HEK293T (cell line): ENCODE measurements around the gene ANO4.

Experiments
- CTCF ChIA-PET: fragments of 350-600 bp; formaldehyde crosslinking; extraction: SDS; loops from one replicate; lab custom pipeline; 2021; ENCODE audit warnings: antibody characterized with exemption, inconsistent platforms; lab: Yijun Ruan, JAX
- POLR2A ChIA-PET: fragments of 350-600 bp; formaldehyde crosslinking; extraction: SDS; loops from one replicate; lab custom pipeline; 2020; ENCODE audit warnings: antibody characterized with exemption, inconsistent platforms; lab: Yijun Ruan, JAX
- DNase-seq: peaks from one replicate; pipeline ENCODE4 v3.0.0; 2012; ENCODE audit warnings: mixed read lengths; ENCODE audit errors: extremely low spot score
- ARNT ChIP-seq: fragments of 450-650 bp; IDR thresholded peaks from 2 replicates; pipeline ENCODE4 v1.6.1; 2017; ENCODE audit warnings: mild to moderate bottlenecking
- BHLHE40 ChIP-seq: fragments of 450-650 bp; IDR thresholded peaks from 2 replicates; pipeline ENCODE4 v1.6.1; 2016; ENCODE audit warnings: mild to moderate bottlenecking, moderate library complexity, borderline replicate concordance
- CTBP1 ChIP-seq: fragments of 450-650 bp; IDR thresholded peaks from 2 replicates; pipeline ENCODE4 v1.6.1; 2016; ENCODE audit warnings: borderline replicate concordance
- ELF4 ChIP-seq: fragments of 450-650 bp; IDR thresholded peaks from 2 replicates; pipeline ENCODE4 v1.6.1; 2017; ENCODE audit warnings: antibody characterized with exemption
- FOXA1 ChIP-seq: fragments of 450-650 bp; IDR thresholded peaks from 2 replicates; pipeline ENCODE4 v1.6.1; 2016; ENCODE audit warnings: mild to moderate bottlenecking
- FOXK2 ChIP-seq: fragments of 450-650 bp; IDR thresholded peaks from 2 replicates; pipeline ENCODE4 v1.6.1; 2016; ENCODE audit warnings: mild to moderate bottlenecking
- FOXM1 ChIP-seq: fragments of 450-650 bp; IDR thresholded peaks from 2 replicates; pipeline ENCODE4 v1.6.1; 2017; ENCODE audit warnings: mild to moderate bottlenecking, borderline replicate concordance
- HDGF ChIP-seq: fragments of 450-650 bp; IDR thresholded peaks from 2 replicates; pipeline ENCODE4 v1.6.1; 2017; ENCODE audit warnings: antibody characterized with exemption, borderline replicate concordance
- L3MBTL2 ChIP-seq: fragments of 450-650 bp; conservative IDR thresholded peaks from 2 replicates; pipeline ENCODE4 v1.6.1; 2016; ENCODE audit warnings: mild to moderate bottlenecking
- LEF1 ChIP-seq: fragments of 450-650 bp; IDR thresholded peaks from 2 replicates; pipeline ENCODE4 v1.6.1; 2017; ENCODE audit warnings: mild to moderate bottlenecking, borderline replicate concordance
- NFRKB ChIP-seq: fragments of 450-650 bp; IDR thresholded peaks from 2 replicates; pipeline ENCODE4 v1.6.1; 2016; ENCODE audit warnings: mild to moderate bottlenecking, moderate library complexity
- PKNOX1 ChIP-seq: fragments of 450-650 bp; IDR thresholded peaks from 2 replicates; pipeline ENCODE4 v1.6.1; 2016
- SP1 ChIP-seq: fragments of 450-650 bp; IDR thresholded peaks from 2 replicates; pipeline ENCODE4 v1.6.1; 2017
- SUZ12 ChIP-seq: fragments of 450-650 bp; IDR thresholded peaks from 2 replicates; pipeline ENCODE4 v1.6.1; 2016; ENCODE audit warnings: mild to moderate bottlenecking
- TARDBP ChIP-seq: fragments of 450-650 bp; IDR thresholded peaks from 2 replicates; pipeline ENCODE4 v1.6.1; 2016
- ZNF384 ChIP-seq: fragments of 450-650 bp; IDR thresholded peaks from 2 replicates; pipeline ENCODE4 v1.6.1; 2016

ANO4 gene

GRCh38 chr12:100794441-100795173, at the start of gene ANO4:
TSS of gene ANO4 (plus strand) at chr12:100794776. CDS start at chr12:100901786, 107,010 bp downstream.
- peak; percentile 15 for DNase-seq
- ChIA-PET POLR2A (no interaction called here), CTCF (no interaction called here)
- no peak for TF ChIP-seq HDGF
- TF ChIP-seq PKNOX1 = no peak
- TF ChIP-seq ARNT = no peak

GRCh38 chr12:100745378-100746071, 49.1 kb upstream of the ANO4 start:
- ChIA-PET POLR2A (no interaction called here), CTCF (no interaction called here)
- DNase-seq = no peak
- TF ChIP-seq FOXK2 (no peak), SUZ12 (no peak), LEF1 (no peak), FOXA1 (no peak), L3MBTL2 (no peak)

- ChIA-PET POLR2A (no interaction called here), CTCF (no interaction called here)
- DNase-seq = no peak
- TF ChIP-seq ARNT (no peak), BHLHE40 (no peak), ZNF384 (no peak), LEF1 (no peak), NFRKB (no peak), FOXM1 (no peak), L3MBTL2 (no peak), FOXK2 (no peak), TARDBP (no peak), FOXA1 (no peak), PKNOX1 (no peak), HDGF (no peak), SP1 (no peak), CTBP1 (no peak)
These were observed 41.7 kb upstream of the ANO4 start for GRCh38 chr12:100752841-100753240.

GRCh38 chr12:100753837-100754236, 40.7 kb upstream of the ANO4 start:
- ChIA-PET CTCF (no interaction called here), POLR2A (no interaction called here)
- TF ChIP-seq BHLHE40 (no peak), FOXM1 (no peak), ZNF384 (no peak), PKNOX1 (no peak), FOXA1 (no peak), HDGF (no peak), LEF1 (no peak), FOXK2 (no peak), SP1 (no peak), ELF4 (no peak), TARDBP (no peak), SUZ12 (no peak)
- no peak for DNase-seq

- CTCF ChIA-PET = no interaction called here
- no peak for TF ChIP-seq CTBP1
- TF ChIP-seq LEF1 = no peak
- no peak for TF ChIP-seq FOXK2
- TF ChIP-seq BHLHE40 = no peak
- TF ChIP-seq SUZ12 = no peak
- TF ChIP-seq ARNT = no peak
- TF ChIP-seq SP1 = no peak
- no peak for TF ChIP-seq FOXA1
- no peak for TF ChIP-seq ZNF384
- TF ChIP-seq NFRKB = no peak
- TF ChIP-seq TARDBP = no peak
- no peak for TF ChIP-seq PKNOX1
- POLR2A ChIA-PET = no interaction called here
- no peak for DNase-seq
These were observed 39.4 kb upstream of the ANO4 start for GRCh38 chr12:100755186-100755585.

- DNase-seq = no peak
- CTCF ChIA-PET = no interaction called here
- POLR2A ChIA-PET = no interaction called here
These were observed 36.5 kb upstream of the ANO4 start for GRCh38 chr12:100758083-100758482.

More at GRCh38 chr12:100758083-100758482, 36.5 kb upstream of the ANO4 start:
- TF ChIP-seq FOXK2 = no peak
- no peak for TF ChIP-seq FOXA1
- no peak for TF ChIP-seq ELF4
- no peak for TF ChIP-seq TARDBP
- no peak for TF ChIP-seq PKNOX1
